Esophagus muscularis mucosa (tissue), 4 donors: ENCODE data around the gene MAP3K20.

Experiments used
- EP300 ChIP-seq: sonication (generic); formaldehyde crosslinking; IDR thresholded peaks from one replicate; pipeline ENCODE4 v1.6.1; 2017; ENCODE audit warnings: antibody characterized with exemption
- POLR2AphosphoS5 ChIP-seq, 2 donors: sonication (generic); formaldehyde crosslinking; IDR thresholded peaks; one replicate each; pipeline ENCODE4 v1.6.1; 2017; ENCODE audit warnings: antibody characterized with exemption in 2 of 2
- TF ChIP-seq, protein P1 (sequence below), 3 experiments: fragments of 200-600 bp in 2 of 3; fragments of 450-650 bp in 1 of 3; sonication (generic) in 2 of 3; IDR thresholded peaks; one replicate each; pipeline ENCODE4 v1.5.1; 2017 to 2019; ENCODE audit warnings: antibody characterized with exemption in 3 of 3, mild to moderate bottlenecking in 2 of 3, moderate library complexity in 1 of 3

DNA sequence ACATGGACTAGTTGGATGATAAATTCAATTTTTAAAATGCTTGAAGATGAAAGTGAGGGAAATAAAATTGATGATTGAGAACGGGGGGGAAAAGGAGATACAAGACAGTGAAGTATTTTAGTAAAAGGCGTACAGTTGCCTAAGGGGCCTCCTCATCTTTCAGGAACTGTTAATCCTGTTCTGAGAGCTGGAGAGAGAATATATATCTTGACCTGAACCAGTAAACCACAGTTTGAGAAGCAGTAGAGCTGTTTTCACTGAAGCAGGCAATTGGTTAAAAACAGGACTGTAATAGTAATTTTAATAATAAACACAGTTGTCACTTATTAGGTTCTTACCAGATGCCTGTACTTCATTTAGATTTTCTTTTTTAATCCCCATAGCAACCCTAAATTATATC is 137.5 kb downstream of the MAP3K20 start:
- TF ChIP-seq, protein P1, sequence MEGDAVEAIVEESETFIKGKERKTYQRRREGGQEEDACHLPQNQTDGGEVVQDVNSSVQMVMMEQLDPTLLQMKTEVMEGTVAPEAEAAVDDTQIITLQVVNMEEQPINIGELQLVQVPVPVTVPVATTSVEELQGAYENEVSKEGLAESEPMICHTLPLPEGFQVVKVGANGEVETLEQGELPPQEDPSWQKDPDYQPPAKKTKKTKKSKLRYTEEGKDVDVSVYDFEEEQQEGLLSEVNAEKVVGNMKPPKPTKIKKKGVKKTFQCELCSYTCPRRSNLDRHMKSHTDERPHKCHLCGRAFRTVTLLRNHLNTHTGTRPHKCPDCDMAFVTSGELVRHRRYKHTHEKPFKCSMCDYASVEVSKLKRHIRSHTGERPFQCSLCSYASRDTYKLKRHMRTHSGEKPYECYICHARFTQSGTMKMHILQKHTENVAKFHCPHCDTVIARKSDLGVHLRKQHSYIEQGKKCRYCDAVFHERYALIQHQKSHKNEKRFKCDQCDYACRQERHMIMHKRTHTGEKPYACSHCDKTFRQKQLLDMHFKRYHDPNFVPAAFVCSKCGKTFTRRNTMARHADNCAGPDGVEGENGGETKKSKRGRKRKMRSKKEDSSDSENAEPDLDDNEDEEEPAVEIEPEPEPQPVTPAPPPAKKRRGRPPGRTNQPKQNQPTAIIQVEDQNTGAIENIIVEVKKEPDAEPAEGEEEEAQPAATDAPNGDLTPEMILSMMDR (IDR thresholded peaks at IDR 0.05) = no peak
- no peak for TF ChIP-seq POLR2AphosphoS5 (IDR thresholded peaks at IDR 0.05)
- TF ChIP-seq EP300 = no peak
